ENCODE results near the gene MSI2. TPM values are rescaled to one million over a fixed set of nuclear protein-coding genes. Genes with fewer than 3 reads are reported as not detected.

MSI2 gene
- total RNA-seq, 1 donor from 2014 or later: 67.9 TPM

DNA sequence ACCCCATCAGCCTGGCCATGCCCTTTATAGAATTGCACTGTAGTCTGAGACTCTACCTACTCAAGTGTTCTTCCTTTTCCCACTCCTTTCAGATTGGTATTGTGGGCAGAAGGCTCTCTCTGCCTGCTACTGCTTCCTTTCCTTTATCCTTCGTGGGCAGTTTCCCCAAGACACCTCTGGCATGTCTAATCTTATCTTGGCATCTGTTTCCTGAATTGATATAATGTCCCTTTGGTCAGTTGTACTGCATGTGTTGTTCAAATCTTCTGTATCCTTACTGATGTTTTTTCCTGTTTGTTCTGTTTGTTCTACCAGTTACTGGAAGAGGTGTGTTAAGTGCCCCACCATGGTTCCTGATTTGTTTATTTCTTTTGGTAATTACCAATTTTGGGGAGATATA lies 29.5 kb upstream of the MSI2 start:
- no peaks in the 10 kb centered on the region for H3K36me3 ChIP-seq (ENCODE audit: insufficient read depth, low read length)
- no peak overlapping the region for H3K4me2 ChIP-seq (ENCODE audit: low read length)
- FAIRE-seq: no peak
- H3K9ac ChIP-seq (ENCODE audit: low read length): no peak overlapping the region
- H3K9me3 Mint-ChIP-seq (ENCODE audit: unreplicated experiment): no peaks in the 10 kb centered on the region
- H3K4me3 ChIP-seq (ENCODE audit: insufficient read depth, low read depth, low read length): no peak overlapping the region
- no peaks in the 10 kb centered on the region for H3K79me2 ChIP-seq (ENCODE audit: insufficient read depth, low read length)
- DNase-seq (ENCODE audit: low read depth): no peak
- no peaks in the 10 kb centered on the region for H3K27me3 Mint-ChIP-seq (ENCODE audit: low read depth, unreplicated experiment)
- H2AFZ ChIP-seq (ENCODE audit: low read depth, low read length): no peak overlapping the region
- H3K27ac ChIP-seq (ENCODE audit: low read depth, low read length): no peak overlapping the region
- H3K4me3 Mint-ChIP-seq (ENCODE audit: unreplicated experiment): no peak overlapping the region
- no peaks in the 10 kb centered on the region for H3K36me3 Mint-ChIP-seq (ENCODE audit: low read depth, unreplicated experiment)
- H3K9me3 ChIP-seq (ENCODE audit: insufficient read depth, low read depth, low read length): no peaks in the 10 kb centered on the region
- H3K4me1 ChIP-seq (ENCODE audit: insufficient read depth, low read length): no peaks in the 10 kb centered on the region
- no peak overlapping the region for H3K27ac Mint-ChIP-seq (ENCODE audit: unreplicated experiment)
- TF ChIP-seq, protein P1, sequence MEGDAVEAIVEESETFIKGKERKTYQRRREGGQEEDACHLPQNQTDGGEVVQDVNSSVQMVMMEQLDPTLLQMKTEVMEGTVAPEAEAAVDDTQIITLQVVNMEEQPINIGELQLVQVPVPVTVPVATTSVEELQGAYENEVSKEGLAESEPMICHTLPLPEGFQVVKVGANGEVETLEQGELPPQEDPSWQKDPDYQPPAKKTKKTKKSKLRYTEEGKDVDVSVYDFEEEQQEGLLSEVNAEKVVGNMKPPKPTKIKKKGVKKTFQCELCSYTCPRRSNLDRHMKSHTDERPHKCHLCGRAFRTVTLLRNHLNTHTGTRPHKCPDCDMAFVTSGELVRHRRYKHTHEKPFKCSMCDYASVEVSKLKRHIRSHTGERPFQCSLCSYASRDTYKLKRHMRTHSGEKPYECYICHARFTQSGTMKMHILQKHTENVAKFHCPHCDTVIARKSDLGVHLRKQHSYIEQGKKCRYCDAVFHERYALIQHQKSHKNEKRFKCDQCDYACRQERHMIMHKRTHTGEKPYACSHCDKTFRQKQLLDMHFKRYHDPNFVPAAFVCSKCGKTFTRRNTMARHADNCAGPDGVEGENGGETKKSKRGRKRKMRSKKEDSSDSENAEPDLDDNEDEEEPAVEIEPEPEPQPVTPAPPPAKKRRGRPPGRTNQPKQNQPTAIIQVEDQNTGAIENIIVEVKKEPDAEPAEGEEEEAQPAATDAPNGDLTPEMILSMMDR (IDR thresholded peaks at IDR 0.05; ENCODE audit: insufficient read depth, low read depth, low read length): no peak
- no peak for TF ChIP-seq EZH2 (IDR thresholded peaks at IDR 0.05; ENCODE audit: insufficient read depth, low read length)
- H3K4me1 Mint-ChIP-seq (ENCODE audit: low read depth, unreplicated experiment): no peaks in the 10 kb centered on the region
- peaks cover 4% of the 10 kb centered on the region for H3K27me3 ChIP-seq (ENCODE audit: insufficient read depth, low read length)
- no peaks in the 10 kb centered on the region for H4K20me1 ChIP-seq (ENCODE audit: insufficient read depth, low read length)

DNA sequence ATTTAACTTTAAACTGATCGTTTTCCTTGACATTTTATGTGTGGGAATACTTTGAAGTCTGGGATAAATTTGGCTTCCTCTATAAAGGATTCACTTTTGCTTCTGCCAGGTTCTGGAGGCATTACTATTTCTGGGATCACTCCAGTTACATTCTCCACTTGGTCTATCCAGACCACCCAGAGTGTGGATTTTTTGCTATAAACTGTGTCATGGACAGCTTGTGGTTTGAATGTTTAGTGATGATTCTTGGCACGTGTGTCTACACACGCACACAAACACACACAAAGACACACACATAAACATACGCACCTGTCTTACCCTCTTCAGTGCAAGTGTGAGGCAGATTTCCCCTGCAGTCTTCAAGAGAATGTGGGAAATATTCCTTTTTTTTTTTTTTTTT lies 27.4 kb upstream of the MSI2 start:
- Histone ChIP-seq H3K9ac (ENCODE audit: low read length) (no peak overlapping the region), H3K9me3 (ENCODE audit: insufficient read depth, low read depth, low read length) (no peaks in the 10 kb centered on the region), H3K27me3 (ENCODE audit: insufficient read depth, low read length) (peaks cover 4% of the 10 kb centered on the region), H3K4me3 (ENCODE audit: insufficient read depth, low read depth, low read length) (no peak overlapping the region), H3K4me1 (ENCODE audit: insufficient read depth, low read length) (no peaks in the 10 kb centered on the region), H3K36me3 (ENCODE audit: insufficient read depth, low read length) (no peaks in the 10 kb centered on the region), H2AFZ (ENCODE audit: low read depth, low read length) (no peak overlapping the region), H3K27ac (ENCODE audit: low read depth, low read length) (no peak overlapping the region), H3K79me2 (ENCODE audit: insufficient read depth, low read length) (no peaks in the 10 kb centered on the region), H3K4me2 (ENCODE audit: low read length) (no peak overlapping the region), H4K20me1 (ENCODE audit: insufficient read depth, low read length) (no peaks in the 10 kb centered on the region)
- no peak for TF ChIP-seq EZH2 (IDR thresholded peaks at IDR 0.05; ENCODE audit: insufficient read depth, low read length)
- TF ChIP-seq, protein P1 (IDR thresholded peaks at IDR 0.05; ENCODE audit: insufficient read depth, low read depth, low read length): no peak
- Mint-ChIP-seq H3K9me3 (ENCODE audit: unreplicated experiment) (no peaks in the 10 kb centered on the region), H3K4me1 (ENCODE audit: low read depth, unreplicated experiment) (peaks cover 2% of the 10 kb centered on the region), H3K27ac (ENCODE audit: unreplicated experiment) (no peak overlapping the region), H3K27me3 (ENCODE audit: low read depth, unreplicated experiment) (no peaks in the 10 kb centered on the region), H3K4me3 (ENCODE audit: unreplicated experiment) (no peak overlapping the region), H3K36me3 (ENCODE audit: low read depth, unreplicated experiment) (no peaks in the 10 kb centered on the region)
- DNase-seq (ENCODE audit: low read depth) (no peak), FAIRE-seq (no peak)

- no peak for DNase-seq (ENCODE audit: low read depth)
Measured at GRCh38 chr17:57234061-57234738, 22.1 kb upstream of the MSI2 start.

More at GRCh38 chr17:57234061-57234738, 22.1 kb upstream of the MSI2 start:
- Histone ChIP-seq H4K20me1 (ENCODE audit: insufficient read depth, low read length) (no peaks in the 10 kb centered on the region), H3K9ac (ENCODE audit: low read length) (no peak overlapping the region), H3K4me3 (ENCODE audit: insufficient read depth, low read depth, low read length) (no peak overlapping the region), H3K27ac (ENCODE audit: low read depth, low read length) (no peak overlapping the region), H3K27me3 (ENCODE audit: insufficient read depth, low read length) (no peaks in the 10 kb centered on the region), H3K9me3 (ENCODE audit: insufficient read depth, low read depth, low read length) (no peaks in the 10 kb centered on the region), H2AFZ (ENCODE audit: low read depth, low read length) (no peak overlapping the region), H3K4me1 (ENCODE audit: insufficient read depth, low read length) (no peaks in the 10 kb centered on the region), H3K79me2 (ENCODE audit: insufficient read depth, low read length) (no peaks in the 10 kb centered on the region), H3K36me3 (ENCODE audit: insufficient read depth, low read length) (no peaks in the 10 kb centered on the region), H3K4me2 (ENCODE audit: low read length) (no peak overlapping the region)
- no peak for TF ChIP-seq EZH2 (IDR thresholded peaks at IDR 0.05; ENCODE audit: insufficient read depth, low read length)
- TF ChIP-seq, protein P1 (IDR thresholded peaks at IDR 0.05; ENCODE audit: insufficient read depth, low read depth, low read length): no peak
- FAIRE-seq: no peak
- H3K4me3 Mint-ChIP-seq (ENCODE audit: unreplicated experiment): no peak overlapping the region
- H3K36me3 Mint-ChIP-seq (ENCODE audit: low read depth, unreplicated experiment): no peaks in the 10 kb centered on the region
- no peak overlapping the region for H3K27ac Mint-ChIP-seq (ENCODE audit: unreplicated experiment)
- no peaks in the 10 kb centered on the region for H3K9me3 Mint-ChIP-seq (ENCODE audit: unreplicated experiment)
- no peaks in the 10 kb centered on the region for H3K27me3 Mint-ChIP-seq (ENCODE audit: low read depth, unreplicated experiment)
- H3K4me1 Mint-ChIP-seq (ENCODE audit: low read depth, unreplicated experiment): peaks cover 2% of the 10 kb centered on the region
